Astrocyte of the cerebellum (primary cell): Measurements from ENCODE around the gene C16orf87.

Experiments
- DNase-seq: peaks from one replicate; pipeline ENCODE4 v3.0.0-alpha.2; 2011; ENCODE audit warnings: low read depth
- H3K4me3 ChIP-seq: 2 replicates; pipeline ENCODE4 v1.5.1; 2011; ENCODE audit warnings: mild to moderate bottlenecking, low read depth, low read length, moderate library complexity
- CTCF ChIP-seq: IDR thresholded peaks from 2 replicates; pipeline ENCODE4 v1.5.1; 2012; ENCODE audit warnings: low read length, low read depth, moderate library complexity, mild to moderate bottlenecking; ENCODE audit errors: missing control alignments
- in situ Hi-C: cut with HindIII; loops from 2 replicates; pipeline ENCODE4 v1.10.0; 2017; ENCODE audit warnings: low sequenced_read_pairs

C16orf87 gene

GRCh38 chr16:46832757-46833459 is 1.9 kb upstream of the C16orf87 start:
- no peak for TF ChIP-seq CTCF
- in situ Hi-C loops, result no loop called here
- H3K4me3 ChIP-seq, result no peak overlapping the region
- DNase-seq, result no peak

GRCh38 chr16:46830417-46830901 is 521 bp downstream of the C16orf87 start:
- in situ Hi-C loops, result no loop called here
- peak overlapping the region; percentile 92 for H3K4me3 ChIP-seq
- DNase-seq, result no peak
- TF ChIP-seq CTCF, result no peak

- no peak for DNase-seq
- H3K4me3 ChIP-seq, result peak overlapping the region; percentile 92
- in situ Hi-C loops, result no loop called here
- no peak for TF ChIP-seq CTCF
Observed at GRCh38 chr16:46828943-46829342, 2.0 kb downstream of the C16orf87 start.

- no peak for TF ChIP-seq CTCF
- no peak overlapping the region for H3K4me3 ChIP-seq
- DNase-seq, result no peak
- in situ Hi-C loops, result no loop called here
Observed at GRCh38 chr16:46828292-46828691, 2.7 kb downstream of the C16orf87 start.

- no peak for TF ChIP-seq CTCF
- in situ Hi-C loops, result no loop called here
- no peak overlapping the region for H3K4me3 ChIP-seq
- DNase-seq, result no peak
Observed at GRCh38 chr16:46826631-46827030, 4.3 kb downstream of the C16orf87 start.

GRCh38 chr16:46822270-46822669 is 8.7 kb downstream of the C16orf87 start:
- H3K4me3 ChIP-seq, result no peak overlapping the region
- TF ChIP-seq CTCF, result no peak
- DNase-seq, result peak; percentile 20
- in situ Hi-C loops, result no loop called here
